ENCODE results near the gene PUDP.
"Not testable (repeated sequence)": the region's sequence is repeated elsewhere in the genome, so short reads cannot be mapped to it uniquely, and the experiment has no call there.

The PUDP gene

GRCh38 chrX:7071390-7071789 is 76.6 kb downstream of the PUDP start:
- DNase-seq: no peak

GRCh38 chrX:7069556-7069955 is 78.4 kb downstream of the PUDP start:
- no peak for DNase-seq

GRCh38 chrX:7068939-7069367 is 79.0 kb downstream of the PUDP start:
- no peak for DNase-seq

DNA sequence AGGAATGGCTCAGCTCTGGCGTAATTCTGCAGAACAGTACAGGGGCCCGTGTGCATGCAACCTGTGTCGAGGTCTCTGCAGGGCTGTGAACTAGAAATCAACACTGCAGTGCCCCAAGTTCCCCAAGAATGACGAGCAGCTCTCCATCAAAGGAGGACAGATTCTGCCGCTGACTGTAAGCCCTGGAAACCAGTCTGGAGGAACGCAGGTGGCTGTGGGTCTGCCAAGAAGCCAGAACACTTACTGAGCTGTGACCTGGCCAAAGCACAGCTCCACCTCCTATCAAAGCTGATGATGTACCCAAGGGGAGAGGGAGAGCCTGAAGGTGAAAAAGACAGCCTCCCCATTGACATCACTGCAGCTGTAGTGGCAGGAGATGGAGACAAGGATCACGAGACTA is 80.7 kb downstream of the PUDP start:
- no peak for DNase-seq

DNA sequence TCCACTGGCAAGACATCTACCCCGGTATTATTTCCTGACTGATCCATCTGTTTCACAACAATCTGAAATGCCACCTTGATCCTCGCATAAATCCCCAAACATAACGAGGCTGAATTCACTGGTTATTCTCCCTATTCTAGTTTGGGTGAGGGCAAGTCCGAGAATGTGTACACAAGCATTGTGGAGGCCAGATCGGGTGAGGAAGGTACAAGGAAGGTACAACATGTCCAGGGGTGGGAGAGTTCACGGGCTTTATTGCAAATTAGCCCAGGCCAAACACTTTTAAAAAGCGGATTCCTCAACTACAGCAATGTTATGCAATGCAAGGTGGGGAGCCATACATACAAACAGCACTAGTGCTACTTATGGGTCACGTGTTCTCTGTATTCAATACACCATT is 82.5 kb downstream of the PUDP start:
- no peak for DNase-seq

- no peak for DNase-seq
Measured at GRCh38 chrX:7062903-7063302, 85.0 kb downstream of the PUDP start.

- DNase-seq: no peak
Measured at GRCh38 chrX:7062276-7062675, 85.7 kb downstream of the PUDP start.

GRCh38 chrX:7061429-7061828 is 86.5 kb downstream of the PUDP start:
- no peak for DNase-seq

DNA sequence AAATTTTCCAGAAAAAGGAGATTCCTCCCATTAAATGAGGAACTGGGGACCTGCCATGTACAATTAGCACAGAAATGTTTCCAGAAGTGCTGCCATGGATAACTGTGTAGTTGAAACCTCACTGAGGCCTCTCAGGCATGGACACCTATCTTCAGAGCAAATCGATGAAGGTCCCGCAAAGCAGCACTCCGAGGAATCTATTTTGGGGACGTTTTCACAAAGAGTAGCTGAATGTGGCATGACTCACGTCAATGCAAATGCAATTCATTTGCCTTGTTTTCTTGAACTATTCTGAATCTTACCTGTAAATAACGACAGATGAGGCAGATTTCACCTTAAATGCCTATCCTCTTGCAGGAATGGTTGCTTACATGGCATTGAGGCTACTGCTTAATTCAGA is 87.5 kb downstream of the PUDP start:
- no peak for DNase-seq

DNA sequence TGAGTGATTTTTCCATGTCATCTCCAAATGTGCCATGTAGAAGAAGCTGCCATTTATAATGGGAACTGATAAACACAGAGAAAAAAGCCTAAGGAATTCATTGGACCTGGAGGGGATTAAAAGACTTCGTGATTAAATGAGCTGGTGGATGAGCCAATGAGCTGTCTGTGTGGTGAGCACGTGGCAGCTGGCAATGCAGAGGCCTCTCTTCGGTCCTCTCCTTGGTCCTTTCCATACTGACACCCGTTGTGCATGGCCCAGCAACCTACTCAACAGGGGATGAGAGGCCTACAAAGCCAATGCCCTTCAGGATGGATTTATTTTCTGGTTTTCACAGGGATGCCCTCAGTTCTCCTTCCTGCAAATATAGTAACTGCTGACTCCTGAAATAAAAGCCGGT is 88.1 kb downstream of the PUDP start:
- no peak for DNase-seq

DNA sequence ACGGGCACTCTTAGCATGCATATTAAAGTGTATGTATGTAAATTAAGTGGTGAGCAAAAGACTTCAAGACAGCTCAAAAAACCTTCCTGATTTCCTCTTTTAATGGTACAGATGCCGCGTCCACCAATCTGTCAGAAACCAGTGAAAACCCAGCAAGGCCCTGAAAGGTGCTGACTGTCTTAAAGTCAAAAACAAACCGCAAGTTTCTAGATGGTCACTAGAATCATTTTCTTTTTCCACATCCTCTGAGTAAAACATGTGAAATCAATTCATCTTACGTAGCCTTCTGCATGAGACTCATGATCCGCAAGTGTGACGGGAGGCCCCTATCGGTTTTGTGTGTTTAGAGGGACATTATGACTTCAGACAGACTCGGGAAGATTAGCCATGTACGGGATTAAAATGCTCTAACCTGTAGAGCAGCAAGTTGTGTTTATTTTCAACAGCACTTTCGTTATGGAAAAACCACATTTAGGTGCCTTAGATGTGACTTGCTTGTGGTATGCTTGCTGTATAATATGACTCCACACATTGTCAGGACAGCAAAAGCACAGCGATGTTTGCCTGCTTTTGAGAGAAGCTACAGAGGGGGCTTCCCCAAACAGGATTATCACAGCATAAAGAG is 88.6 kb downstream of the PUDP start:
- no peak for DNase-seq

GRCh38 chrX:7055386-7056137 is 92.4 kb downstream of the PUDP start:
- DNase-seq: no peak

DNA sequence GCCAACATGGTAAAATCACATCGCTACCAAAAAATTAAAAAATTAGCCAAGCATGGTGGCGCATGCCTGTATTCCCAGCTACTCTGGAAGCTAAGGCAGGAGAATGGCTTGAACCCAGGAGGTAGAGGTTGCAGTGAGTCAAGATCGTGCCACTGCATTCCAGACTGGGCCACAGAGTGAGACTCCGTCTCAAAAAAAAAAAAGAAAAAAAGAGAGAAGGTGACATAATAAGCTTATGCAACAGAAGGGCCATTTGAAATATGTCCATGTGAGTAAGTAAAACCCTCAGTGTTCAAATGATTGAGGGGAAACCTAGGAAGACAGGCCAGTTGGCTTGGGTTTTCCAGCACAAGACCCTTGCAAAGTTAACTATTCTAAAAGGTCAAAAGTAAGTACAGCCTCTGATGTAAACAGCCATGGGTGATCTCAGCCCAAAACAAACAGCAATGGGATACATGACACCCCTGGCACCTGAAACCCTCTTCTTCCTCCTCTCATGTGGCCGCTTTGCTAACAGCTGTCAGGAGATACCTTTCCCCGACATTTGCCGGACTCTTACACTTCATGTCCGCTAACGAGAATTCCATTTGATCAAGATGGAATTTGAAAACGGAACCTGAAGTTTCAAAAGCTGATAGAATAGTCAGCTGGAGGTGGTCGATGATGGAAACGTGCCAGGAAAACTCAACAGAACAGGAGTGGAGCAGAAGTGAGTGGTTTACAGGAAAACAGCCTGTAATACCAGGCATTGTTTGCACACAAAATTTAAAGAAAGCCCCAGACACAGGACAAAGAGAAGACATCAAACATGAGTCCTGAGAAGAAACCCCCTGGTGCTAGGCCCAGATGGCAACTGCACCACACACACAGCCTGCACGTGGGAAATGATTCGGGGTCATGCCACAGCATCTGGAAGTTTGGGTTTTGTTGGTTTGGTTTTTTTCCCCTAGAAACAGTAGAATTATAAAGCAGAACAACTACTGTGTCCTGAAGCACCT is 93.4 kb downstream of the PUDP start:
- DNase-seq: no peak

DNA sequence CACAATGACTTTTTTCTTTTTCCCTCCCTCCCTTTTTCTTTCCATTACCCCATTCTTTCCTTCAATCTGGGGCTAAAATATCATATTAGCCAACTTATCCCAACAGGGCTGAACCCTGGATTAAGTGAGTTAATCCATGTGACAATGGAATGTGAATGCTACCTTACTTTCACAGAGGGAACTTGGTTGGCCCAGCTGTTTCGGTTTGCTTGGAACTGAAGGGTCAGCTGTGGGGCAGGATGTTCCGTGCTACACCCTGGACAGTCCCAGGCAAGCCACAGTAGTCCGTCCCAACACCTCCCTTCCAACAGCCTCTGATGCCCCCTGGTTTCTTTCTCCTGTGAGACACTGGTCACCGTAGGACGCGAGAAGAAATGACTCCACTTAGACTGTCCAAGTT is 95.4 kb downstream of the PUDP start:
- no peak for DNase-seq

- DNase-seq: no peak
Measured at GRCh38 chrX:7050271-7050670, 97.7 kb downstream of the PUDP start.

- no peak for DNase-seq
Measured at GRCh38 chrX:7047951-7048350, 100.0 kb downstream of the PUDP start.

DNA sequence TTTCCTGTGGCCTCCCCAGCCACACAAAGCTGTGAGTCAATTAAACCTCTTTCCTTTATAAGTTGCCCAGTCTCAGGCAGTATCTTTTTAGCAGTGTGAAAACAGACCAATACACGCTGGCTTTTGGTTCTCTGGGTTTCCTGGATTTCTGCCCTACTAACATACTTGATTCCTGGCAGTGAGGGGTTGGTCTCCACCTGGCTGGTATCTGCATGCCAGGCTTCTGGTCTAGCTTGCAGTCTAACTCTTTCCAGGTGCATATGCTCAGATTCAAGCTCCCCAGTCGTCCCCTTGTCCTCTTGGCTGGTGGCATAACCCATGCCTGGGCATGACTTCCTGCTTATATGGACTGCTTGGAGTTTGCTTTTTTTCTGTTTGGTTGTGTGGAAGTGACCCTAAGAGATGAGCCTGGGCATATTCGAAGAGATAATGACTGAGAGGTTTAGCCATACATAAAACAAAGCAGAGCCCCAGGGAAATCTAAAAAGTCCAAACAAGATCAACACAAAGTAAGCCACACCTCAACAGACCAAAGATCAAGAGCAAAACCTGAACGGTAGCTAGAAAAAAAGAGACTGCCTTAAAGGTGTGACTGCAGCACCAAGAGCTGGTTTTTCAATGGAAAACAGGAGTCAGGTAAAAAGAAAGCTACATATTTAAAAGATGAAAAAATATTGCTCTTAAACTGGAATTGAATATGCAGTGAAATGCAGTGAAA is 102.6 kb downstream of the PUDP start:
- DNase-seq: no peak

- not testable (repeated sequence) for DNase-seq
Measured at GRCh38 chrX:7043796-7044433, 104.0 kb downstream of the PUDP start.

DNA sequence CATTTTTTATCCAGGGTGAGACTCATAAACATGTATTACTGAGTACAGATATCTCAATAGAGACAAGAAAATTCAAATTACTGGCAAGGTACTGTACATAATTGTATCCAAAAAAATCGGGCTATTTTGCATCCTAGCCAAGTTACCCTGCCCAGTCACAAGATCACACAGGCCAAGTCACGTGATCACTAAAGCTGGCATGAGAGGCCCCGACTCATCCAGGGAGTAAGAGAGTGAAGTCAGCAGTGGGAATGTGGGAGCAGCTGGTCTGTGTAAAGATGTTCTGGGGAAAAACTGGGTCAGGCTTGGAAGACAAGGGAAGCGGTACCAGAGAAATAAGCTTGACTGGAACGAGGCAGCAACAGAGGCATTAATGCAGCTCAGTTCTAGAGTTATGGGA is 119.7 kb downstream of the PUDP start:
- no peak for DNase-seq

- DNase-seq: no peak
Measured at GRCh38 chrX:7027071-7027470, 120.9 kb downstream of the PUDP start.

- DNase-seq: not testable (repeated sequence)
Measured at GRCh38 chrX:7026365-7026764, 121.6 kb downstream of the PUDP start.

DNA sequence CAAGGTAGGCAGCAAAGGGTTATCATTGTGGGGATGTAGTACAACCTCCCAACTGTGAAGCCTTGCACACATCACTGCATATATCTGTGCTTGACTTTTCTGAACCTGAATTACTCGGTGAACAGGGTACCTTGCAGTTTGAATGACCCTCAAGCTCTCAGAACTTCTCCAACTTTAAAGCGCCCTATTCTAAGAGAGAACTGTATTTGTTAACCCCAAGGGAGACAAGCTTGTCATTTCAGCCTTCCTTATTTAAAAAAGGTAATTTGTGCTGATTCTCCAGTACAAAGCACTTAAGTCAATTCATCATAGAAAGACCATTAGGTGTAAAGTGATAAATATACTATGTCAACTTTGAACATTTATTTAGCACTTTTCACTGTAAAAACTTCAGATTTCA is 122.5 kb downstream of the PUDP start:
- no peak for DNase-seq
